HepG2 (cell line): Measurements from ENCODE around the gene PSKH1. TPM values are rescaled to one million over a fixed set of nuclear protein-coding genes. Genes with fewer than 3 reads are reported as not detected.

ENCODE experiments used
- ARID2 ChIP-seq: sonication (generic); formaldehyde crosslinking; IDR thresholded peaks from 2 replicates; pipeline ENCODE4 v1.8.1; 2022; ENCODE audit warnings: mild to moderate bottlenecking, missing genetic modification reagents, borderline replicate concordance
- CREM ChIP-seq, 2 experiments: sonication (generic) in 1 of 2; formaldehyde crosslinking in 1 of 2; IDR thresholded peaks; 2 replicates each; pipeline versions ENCODE4 v1.4.0 to v1.6.1; 2016 to 2020; ENCODE audit warnings: antibody characterized with exemption in 1 of 2, mild to moderate bottlenecking in 1 of 2, missing genetic modification reagents in 1 of 2
- ELF3 ChIP-seq: IDR thresholded peaks from 2 replicates; pipeline ENCODE4 v1.6.1; 2016; ENCODE audit warnings: missing genetic modification reagents, missing compliant biosample characterization
- FUBP1 ChIP-seq: sonication (generic); formaldehyde crosslinking; IDR thresholded peaks from 2 replicates; pipeline ENCODE4 v1.5.1; 2020; ENCODE audit warnings: missing genetic modification reagents, mild to moderate bottlenecking, borderline replicate concordance
- MLXIP ChIP-seq: sonication (generic); formaldehyde crosslinking; IDR thresholded peaks from 2 replicates; pipeline ENCODE4 v1.9.0; 2021; ENCODE audit warnings: missing genetic modification reagents, borderline replicate concordance
- NONO ChIP-seq, 2 experiments: fragments of 450-650 bp in 1 of 2; sonication (generic) in 1 of 2; formaldehyde crosslinking in 1 of 2; IDR thresholded peaks in 1 of 2; conservative IDR thresholded peaks in 1 of 2; 2 replicates each; pipeline versions ENCODE4 v1.6.1 to v1.8.0; 2017 to 2022; ENCODE audit warnings: mild to moderate bottlenecking in 1 of 2, missing genetic modification reagents in 1 of 2, moderate library complexity in 1 of 2
- NR2F2 ChIP-seq: IDR thresholded peaks from 2 replicates; pipeline ENCODE4 v1.6.1; 2012; ENCODE audit warnings: low read depth, inconsistent platforms, borderline replicate concordance
- ONECUT2 ChIP-seq: sonication (generic); formaldehyde crosslinking; IDR thresholded peaks from 2 replicates; pipeline ENCODE4 v1.4.0; 2020; ENCODE audit warnings: missing genetic modification reagents
- PAF1 ChIP-seq: IDR thresholded peaks from 2 replicates; pipeline ENCODE4 v1.6.1; 2016; ENCODE audit warnings: missing genetic modification reagents, missing compliant biosample characterization
- TCF7L2 ChIP-seq: IDR thresholded peaks from 2 replicates; pipeline ENCODE4 v1.6.1; 2011; ENCODE audit warnings: mild to moderate bottlenecking, low read depth, low read length, moderate library complexity
- ZBTB10 ChIP-seq: sonication (generic); formaldehyde crosslinking; IDR thresholded peaks from 2 replicates; pipeline ENCODE4 v1.4.0; 2020; ENCODE audit warnings: missing genetic modification reagents, borderline replicate concordance
- ZNF180 ChIP-seq: sonication (generic); formaldehyde crosslinking; IDR thresholded peaks from 2 replicates; pipeline ENCODE4 v1.4.0; 2020; ENCODE audit warnings: low read depth, missing genetic modification reagents, borderline replicate concordance
- ZNF234 ChIP-seq: sonication (generic); formaldehyde crosslinking; conservative IDR thresholded peaks from 2 replicates; pipeline ENCODE4 v1.5.1; 2020; ENCODE audit warnings: mild to moderate bottlenecking, missing genetic modification reagents
- ZNF335 ChIP-seq: sonication (generic); formaldehyde crosslinking; IDR thresholded peaks from 2 replicates; pipeline ENCODE4 v1.4.0; 2020; ENCODE audit warnings: missing genetic modification reagents
- ZNF503 ChIP-seq: sonication (generic); formaldehyde crosslinking; IDR thresholded peaks from 2 replicates; pipeline ENCODE4 v1.4.0; 2020; ENCODE audit warnings: missing genetic modification reagents
- ZNF570 ChIP-seq: sonication (generic); formaldehyde crosslinking; IDR thresholded peaks from 2 replicates; pipeline ENCODE4 v1.4.0; 2020; ENCODE audit warnings: mild to moderate bottlenecking, missing genetic modification reagents, borderline replicate concordance
- ZNF652 ChIP-seq: IDR thresholded peaks from 2 replicates; pipeline ENCODE4 v1.6.1; 2016; ENCODE audit warnings: low read depth, borderline replicate concordance
- polyA plus RNA-seq, 8 experiments: library from polyadenylated mRNA; depleted of rRNA in 3 of 8; stranded (reverse) in 7 of 8; unstranded in 1 of 8; fragments of >200 nt; fragmentation: Illumina TruSeq in 4 of 8; extraction: Trizol in 4 of 8; gene quantifications; 2 replicates each; pipeline versions ENCODE4 v1.2.1 to v1.2.3, GENCODE V29; 2011 to 2016; ENCODE audit warnings: low read depth in 4 of 8, missing spikeins in 1 of 8, mixed read lengths in 1 of 8; ENCODE audit not compliant: insufficient read depth in 1 of 8
- total RNA-seq, 5 experiments: library from RNA; depleted of rRNA; stranded (reverse); fragments of >200 nt; fragmentation: Illumina TruSeq; extraction: Trizol; gene quantifications; 2 replicates each; pipeline ENCODE4 v1.2.3, GENCODE V29; 2016; ENCODE audit warnings: low read depth in 1 of 5

PSKH1 gene
- total and polyA plus RNA-seq, 2 of the 13 experiments (the other 11 are each of a cell fraction or from before 2014, with no cell fraction given) = 8.4 to 19.1 TPM

GRCh38 chr16:67969254-67970039 is 76.4 kb downstream of the PSKH1 start (continued):
- peak; percentile 45 for TF ChIP-seq CREM (IDR thresholded peaks at IDR 0.05)
- TF ChIP-seq CREM (CRISPR knock-in tag; IDR thresholded peaks at IDR 0.05) = no peak
- no peak for TF ChIP-seq ZNF234 (CRISPR knock-in tag)
- no peak for TF ChIP-seq MLXIP
- TF ChIP-seq PAF1 = no peak
- no peak; the same call in 1 of the 2 replicates for TF ChIP-seq ZNF335 (CRISPR knock-in tag)
- TF ChIP-seq ELF3 = peak; percentile 12; the same call in 1 of the 2 replicates
- TF ChIP-seq ZNF503 (CRISPR knock-in tag) = no peak
- no peak for TF ChIP-seq ZNF652 (CRISPR knock-in tag)
- no peak for TF ChIP-seq NR2F2
- TF ChIP-seq ZNF180 (CRISPR knock-in tag) = no peak
- TF ChIP-seq FUBP1 (CRISPR knock-in tag) = no peak
- no peak for TF ChIP-seq TCF7L2
- no peak for TF ChIP-seq ONECUT2
- no peak for TF ChIP-seq ZNF570 (CRISPR knock-in tag)
- TF ChIP-seq ARID2 (CRISPR knock-in tag) = 0 out of 2 replicates have a peak, but pooled peaks have one; percentile 16
- TF ChIP-seq NONO (IDR thresholded peaks at IDR 0.05) = no peak
- no peak for TF ChIP-seq NONO (CRISPR knock-in tag; conservative IDR thresholded peaks at IDR 0.05)
- TF ChIP-seq ZBTB10 (CRISPR knock-in tag) = no peak
